Gastroesophageal sphincter (tissue), 3 donors: ENCODE results near the gene NRL.
"Not testable (repeated sequence)": the region's sequence is repeated elsewhere in the genome, so short reads cannot be mapped to it uniquely, and the experiment has no call there.

Source experiments
- CTCF ChIP-seq, 4 experiments: fragments of 200-600 bp in 2 of 4; fragments of 450-650 bp in 2 of 4; sonication (generic) in 1 of 4; IDR thresholded peaks; one replicate each; pipeline ENCODE4 v1.5.1; 2017 to 2019; ENCODE audit warnings: antibody characterized with exemption in 4 of 4, mild to moderate bottlenecking in 2 of 4, moderate library complexity in 2 of 4
- POLR2A ChIP-seq, 2 donors: fragments of 450-650 bp; IDR thresholded peaks; one replicate each; pipeline ENCODE4 v1.6.1; 2017; ENCODE audit warnings: antibody characterized with exemption in 2 of 2, mild to moderate bottlenecking in 2 of 2, moderate library complexity in 1 of 2

- TF ChIP-seq CTCF, POLR2A (IDR thresholded peaks at IDR 0.05): not testable (repeated sequence)
Observed at GRCh38 chr14:24105609-24106239, 9.0 kb downstream of the NRL start.
